ENCODE data around the gene IMMP2L. TPM values are rescaled to one million over a fixed set of nuclear protein-coding genes. Genes with fewer than 3 reads are reported as not detected.
A peak's percentile ranks its signal among the peaks of the same experiment; 100 is the strongest.

Gene IMMP2L
- total RNA-seq, 1 donor from 2014 or later: 21.5 TPM

- Histone ChIP-seq H4K20me1 (ENCODE audit: low read depth) (no peaks in the 10 kb centered on the region), H3K9ac (no peak overlapping the region), H3K4me1 (peaks cover 12% of the 10 kb centered on the region), H3K79me2 (ENCODE audit: low read depth) (no peaks in the 10 kb centered on the region), H3K27me3 (no peaks in the 10 kb centered on the region), H3K27ac (no peak overlapping the region), H3K36me3 (no peaks in the 10 kb centered on the region), H3K9me3 (ENCODE audit: low read depth) (no peaks in the 10 kb centered on the region), H3K4me2 (no peak overlapping the region), H2AFZ (replicated peaks) (no peak overlapping the region), H3F3A (ENCODE audit: low read depth) (no peaks in the 10 kb centered on the region), H3K4me3 (no peak overlapping the region)
- Mint-ChIP-seq H3K4me1 (peaks cover 22% of the 10 kb centered on the region), H3K9me3 (no peaks in the 10 kb centered on the region), H3K4me3 (no peak overlapping the region), H3K27ac (peak overlapping the region; percentile 27), H3K27me3 (ENCODE audit: insufficient read depth, low read depth) (no peaks in the 10 kb centered on the region), H3K36me3 (no peaks in the 10 kb centered on the region)
- no peak for DNase-seq (ENCODE audit: low spot score)
- TF ChIP-seq CTCF (IDR thresholded peaks at IDR 0.05) (no peak), EZH2 (IDR thresholded peaks at IDR 0.05) (no peak), EZH2phosphoT487 (IDR thresholded peaks at IDR 0.05) (no peak)
These were observed 803.2 kb downstream of the IMMP2L start for GRCh38 chr7:110759069-110759468.

- no peak for DNase-seq (ENCODE audit: low spot score)
- H3F3A ChIP-seq (ENCODE audit: low read depth): no peaks in the 10 kb centered on the region
- no peak overlapping the region for H2AFZ ChIP-seq (replicated peaks)
- H3K36me3 ChIP-seq: no peaks in the 10 kb centered on the region
- Mint-ChIP-seq H3K36me3 (no peaks in the 10 kb centered on the region), H3K27ac (no peak overlapping the region), H3K27me3 (ENCODE audit: insufficient read depth, low read depth) (no peaks in the 10 kb centered on the region), H3K4me3 (no peak overlapping the region), H3K4me1 (peaks cover 7% of the 10 kb centered on the region), H3K9me3 (no peaks in the 10 kb centered on the region)
- no peak overlapping the region for H3K9ac ChIP-seq
- TF ChIP-seq CTCF (IDR thresholded peaks at IDR 0.05) (no peak), EZH2 (IDR thresholded peaks at IDR 0.05) (no peak), EZH2phosphoT487 (IDR thresholded peaks at IDR 0.05) (no peak)
- H3K4me2 ChIP-seq: no peak overlapping the region
- no peak overlapping the region for H3K27ac ChIP-seq
- no peaks in the 10 kb centered on the region for H4K20me1 ChIP-seq (ENCODE audit: low read depth)
- no peaks in the 10 kb centered on the region for H3K4me1 ChIP-seq
- no peaks in the 10 kb centered on the region for H3K79me2 ChIP-seq (ENCODE audit: low read depth)
- no peak overlapping the region for H3K4me3 ChIP-seq
- H3K27me3 ChIP-seq: no peaks in the 10 kb centered on the region
- H3K9me3 ChIP-seq (ENCODE audit: low read depth): no peaks in the 10 kb centered on the region
These were observed 807.6 kb downstream of the IMMP2L start for GRCh38 chr7:110754649-110755048.

GRCh38 chr7:110750931-110751605 lies 811.2 kb downstream of the IMMP2L start:
- Histone ChIP-seq H3K4me1 (no peaks in the 10 kb centered on the region), H3K79me2 (ENCODE audit: low read depth) (no peaks in the 10 kb centered on the region), H3K4me2 (no peak overlapping the region), H3K9ac (no peak overlapping the region), H3K4me3 (no peak overlapping the region), H4K20me1 (ENCODE audit: low read depth) (no peaks in the 10 kb centered on the region), H3K27ac (no peak overlapping the region), H3K9me3 (ENCODE audit: low read depth) (no peaks in the 10 kb centered on the region), H3F3A (ENCODE audit: low read depth) (no peaks in the 10 kb centered on the region), H3K36me3 (no peaks in the 10 kb centered on the region), H3K27me3 (no peaks in the 10 kb centered on the region), H2AFZ (replicated peaks) (no peak overlapping the region)
- no peaks in the 10 kb centered on the region for H3K36me3 Mint-ChIP-seq
- peaks cover 20% of the 10 kb centered on the region for H3K9me3 Mint-ChIP-seq
- H3K4me1 Mint-ChIP-seq: no peaks in the 10 kb centered on the region
- peaks cover 2% of the 10 kb centered on the region for H3K27me3 Mint-ChIP-seq (ENCODE audit: insufficient read depth, low read depth)
- TF ChIP-seq CTCF (IDR thresholded peaks at IDR 0.05) (no peak), EZH2phosphoT487 (IDR thresholded peaks at IDR 0.05) (no peak), EZH2 (IDR thresholded peaks at IDR 0.05) (no peak)
- H3K27ac Mint-ChIP-seq: no peak overlapping the region
- DNase-seq (ENCODE audit: low spot score): no peak
- H3K4me3 Mint-ChIP-seq: no peak overlapping the region
